Loucy (cell line): Measurements from ENCODE around the gene ACTG1.

ENCODE experiments used
- H2AFZ ChIP-seq: fragments of 200-600 bp; sonication (generic); 2 replicates; pipeline ENCODE4 v1.6.0; 2016; ENCODE audit warnings: antibody characterized with exemption, mild to moderate bottlenecking, low read length, moderate library complexity
- H3F3A ChIP-seq: fragments of 200-600 bp; 2 replicates; pipeline ENCODE4 v1.6.0; 2016; ENCODE audit warnings: antibody characterized with exemption, low read depth, mild to moderate bottlenecking
- H3K27me3 ChIP-seq: fragments of 200-600 bp; sonication (generic); 2 replicates; pipeline ENCODE4 v1.6.1; 2014; ENCODE audit warnings: low read length, mild to moderate bottlenecking; ENCODE audit not compliant: insufficient read depth, poor library complexity, severe bottlenecking
- H3K36me3 ChIP-seq: fragments of 200-600 bp; sonication (generic); 2 replicates; pipeline ENCODE4 v1.6.1; 2016; ENCODE audit warnings: low read length; ENCODE audit not compliant: insufficient read depth
- H3K4me1 ChIP-seq: fragments of 200-600 bp; sonication (generic); 2 replicates; pipeline ENCODE4 v1.5.1; 2014; ENCODE audit warnings: low read length, mild to moderate bottlenecking; ENCODE audit not compliant: insufficient read depth, poor library complexity, severe bottlenecking
- H3K4me2 ChIP-seq: fragments of 200-600 bp; sonication (generic); 2 replicates; pipeline ENCODE4 v1.6.0; 2014; ENCODE audit warnings: antibody characterized with exemption, low read length, low read depth, mild to moderate bottlenecking; ENCODE audit not compliant: poor library complexity, severe bottlenecking
- H3K4me3 ChIP-seq: fragments of 200-600 bp; sonication (generic); 2 replicates; pipeline ENCODE4 v1.5.1; 2014; ENCODE audit warnings: low read length, mild to moderate bottlenecking, mixed read lengths; ENCODE audit not compliant: poor library complexity, severe bottlenecking
- H3K79me2 ChIP-seq: fragments of 200-600 bp; sonication (generic); 2 replicates; pipeline ENCODE4 v1.6.1; 2014; ENCODE audit warnings: low read length; ENCODE audit not compliant: insufficient read depth
- H3K9ac ChIP-seq: fragments of 200-600 bp; sonication (generic); 2 replicates; pipeline ENCODE4 v1.6.0; 2014; ENCODE audit warnings: mild to moderate bottlenecking, low read depth, low read length, moderate library complexity; ENCODE audit not compliant: poor library complexity, severe bottlenecking
- H3K9me2 ChIP-seq: fragments of 200-600 bp; sonication (generic); replicated peaks from 2 replicates; pipeline ENCODE4 v1.6.1; 2016; ENCODE audit warnings: low read depth, low read length, mixed read lengths
- H3K9me3 ChIP-seq: fragments of 200-600 bp; sonication (generic); 2 replicates; pipeline ENCODE4 v1.6.1; 2014; ENCODE audit warnings: mild to moderate bottlenecking, antibody characterized with exemption, low read length, low read depth; ENCODE audit not compliant: insufficient read depth
- H4K20me1 ChIP-seq: fragments of 200-600 bp; sonication (generic); 2 replicates; pipeline ENCODE4 v1.6.0; 2014; ENCODE audit warnings: antibody characterized with exemption, low read length, mild to moderate bottlenecking; ENCODE audit not compliant: insufficient read depth, poor library complexity, severe bottlenecking
- CTCF ChIP-seq: fragments of 200-600 bp; sonication (generic); conservative IDR thresholded peaks from 2 replicates; pipeline ENCODE4 v1.5.1; 2014; ENCODE audit warnings: mild to moderate bottlenecking, antibody characterized with exemption, low read length
- EZH2phosphoT487 ChIP-seq: fragments of 200-600 bp; IDR thresholded peaks from 2 replicates; pipeline ENCODE4 v1.6.1; 2018; ENCODE audit warnings: antibody characterized with exemption, mild to moderate bottlenecking, moderate library complexity, borderline replicate concordance

Gene ACTG1

GRCh38 chr17:81558115-81558468 is 45.5 kb upstream of the ACTG1 start:
- H3K4me1 ChIP-seq, result peaks cover 11% of the 10 kb centered on the region
- H3K4me3 ChIP-seq, result no peak overlapping the region
- 0 out of 2 replicates have a peak, but pooled peaks cover 4% of the 10 kb centered on the region for H3F3A ChIP-seq
- no peaks in the 10 kb centered on the region for H3K9me2 ChIP-seq
- no peak for TF ChIP-seq EZH2phosphoT487
- no peak for TF ChIP-seq CTCF
- H3K36me3 ChIP-seq, result peaks cover 57% of the 10 kb centered on the region; the same call in 1 of the 2 replicates
- no peaks in the 10 kb centered on the region for H3K79me2 ChIP-seq
- H4K20me1 ChIP-seq, result no peaks in the 10 kb centered on the region
- H3K9ac ChIP-seq, result no peak overlapping the region
- H3K27me3 ChIP-seq, result no peaks in the 10 kb centered on the region
- no peak overlapping the region for H3K4me2 ChIP-seq
- H3K9me3 ChIP-seq, result no peaks in the 10 kb centered on the region
- H2AFZ ChIP-seq, result no peak overlapping the region

GRCh38 chr17:81557276-81558114 is 44.9 kb upstream of the ACTG1 start:
- H3K4me2 ChIP-seq, result no peak overlapping the region
- peaks cover 11% of the 10 kb centered on the region for H3K4me1 ChIP-seq
- peaks cover 3% of the 10 kb centered on the region for H4K20me1 ChIP-seq
- no peak overlapping the region for H3K9ac ChIP-seq
- H3K4me3 ChIP-seq, result no peak overlapping the region
- no peaks in the 10 kb centered on the region for H3K27me3 ChIP-seq
- no peaks in the 10 kb centered on the region for H3K9me3 ChIP-seq
- H3F3A ChIP-seq, result peaks cover 8% of the 10 kb centered on the region; the same call in 1 of the 2 replicates
- H2AFZ ChIP-seq, result no peak overlapping the region
- peaks cover 52% of the 10 kb centered on the region; the same call in 1 of the 2 replicates for H3K36me3 ChIP-seq
- H3K9me2 ChIP-seq, result no peaks in the 10 kb centered on the region
- TF ChIP-seq EZH2phosphoT487 (no peak), CTCF (no peak)
- no peaks in the 10 kb centered on the region for H3K79me2 ChIP-seq

- H3K9ac ChIP-seq, result no peak overlapping the region
- peaks cover 6% of the 10 kb centered on the region for H4K20me1 ChIP-seq
- no peak overlapping the region for H2AFZ ChIP-seq
- H3K79me2 ChIP-seq, result peaks cover 4% of the 10 kb centered on the region; the same call in 1 of the 2 replicates
- H3K4me1 ChIP-seq, result peaks cover 11% of the 10 kb centered on the region
- H3K36me3 ChIP-seq, result peaks cover 48% of the 10 kb centered on the region; the same call in 1 of the 2 replicates
- no peak overlapping the region for H3K4me2 ChIP-seq
- H3K4me3 ChIP-seq, result no peak overlapping the region
- H3F3A ChIP-seq, result peaks cover 10% of the 10 kb centered on the region; the same call in 1 of the 2 replicates
- TF ChIP-seq CTCF, result no peak
- no peak for TF ChIP-seq EZH2phosphoT487
- no peaks in the 10 kb centered on the region for H3K9me2 ChIP-seq
- H3K27me3 ChIP-seq, result no peaks in the 10 kb centered on the region
- H3K9me3 ChIP-seq, result no peaks in the 10 kb centered on the region
These were observed 44.3 kb upstream of the ACTG1 start for GRCh38 chr17:81556863-81557262.
